ENCODE data around the gene ALDH5A1.

GRCh38 chr6:24446670-24447069 lies 48.1 kb upstream of the ALDH5A1 start:
- no peak for TF ChIP-seq CTCF (IDR thresholded peaks at IDR 0.05)
- no peak for TF ChIP-seq POLR2A (IDR thresholded peaks at IDR 0.05)
- no peak for TF ChIP-seq POLR2AphosphoS5 (IDR thresholded peaks at IDR 0.05)
- no peak for TF ChIP-seq EP300 (IDR thresholded peaks at IDR 0.05; ENCODE audit: low read depth)

Measured in transverse colon (tissue), 4 donors.